KMS-11 (cell line): ENCODE measurements around the gene MOB3B.

Experiments
- H2AFZ ChIP-seq: fragments of 200-600 bp; sonication (generic); 2 replicates; pipeline ENCODE4 v1.6.1; 2016; ENCODE audit warnings: antibody characterized with exemption, mixed run types, low read depth
- H3K27ac ChIP-seq: fragments of 200-600 bp; sonication (generic); 2 replicates; pipeline ENCODE4 v1.6.1; 2016; ENCODE audit warnings: mild to moderate bottlenecking, mixed run types
- H3K27me3 ChIP-seq: fragments of 200-600 bp; sonication (generic); 2 replicates; pipeline ENCODE4 v1.6.1; 2017; ENCODE audit warnings: mild to moderate bottlenecking, low read depth, mixed run types, moderate library complexity; ENCODE audit not compliant: insufficient read depth
- H3K36me3 ChIP-seq: fragments of 200-600 bp; sonication (generic); 2 replicates; pipeline ENCODE4 v1.6.1; 2017; ENCODE audit warnings: mild to moderate bottlenecking, mixed run types; ENCODE audit not compliant: insufficient read depth
- H3K4me1 ChIP-seq: fragments of 200-600 bp; sonication (generic); 2 replicates; pipeline ENCODE4 v1.6.1; 2016; ENCODE audit warnings: mild to moderate bottlenecking, low read depth, mixed run types; ENCODE audit not compliant: poor library complexity, severe bottlenecking
- H3K4me2 ChIP-seq: fragments of 200-600 bp; sonication (generic); 2 replicates; pipeline ENCODE4 v1.7.0; 2016; ENCODE audit warnings: mild to moderate bottlenecking, mixed run types
- H3K4me3 ChIP-seq: fragments of 200-600 bp; sonication (generic); IDR thresholded peaks from 2 replicates; pipeline ENCODE4 v1.6.1; 2017; ENCODE audit warnings: low read depth, low read length, mixed read lengths; ENCODE audit not compliant: insufficient read depth
- H3K79me2 ChIP-seq: fragments of 200-600 bp; sonication (generic); 2 replicates; pipeline ENCODE4 v1.6.1; 2016; ENCODE audit warnings: low read depth, mixed run types; ENCODE audit not compliant: insufficient read depth
- H3K9ac ChIP-seq: fragments of 200-600 bp; sonication (generic); 2 replicates; pipeline ENCODE4 v1.6.1; 2016; ENCODE audit warnings: mild to moderate bottlenecking, mixed run types
- H4K20me1 ChIP-seq: fragments of 200-600 bp; sonication (generic); 2 replicates; pipeline ENCODE4 v1.6.1; 2016; ENCODE audit warnings: mild to moderate bottlenecking, mixed run types; ENCODE audit not compliant: insufficient read depth
- CTCF ChIP-seq: fragments of 200-600 bp; sonication (generic); conservative IDR thresholded peaks from 2 replicates; pipeline ENCODE4 v1.6.1; 2017; ENCODE audit warnings: low read depth, mild to moderate bottlenecking, antibody characterized with exemption, low read length, moderate library complexity, mixed read lengths

MOB3B gene

DNA sequence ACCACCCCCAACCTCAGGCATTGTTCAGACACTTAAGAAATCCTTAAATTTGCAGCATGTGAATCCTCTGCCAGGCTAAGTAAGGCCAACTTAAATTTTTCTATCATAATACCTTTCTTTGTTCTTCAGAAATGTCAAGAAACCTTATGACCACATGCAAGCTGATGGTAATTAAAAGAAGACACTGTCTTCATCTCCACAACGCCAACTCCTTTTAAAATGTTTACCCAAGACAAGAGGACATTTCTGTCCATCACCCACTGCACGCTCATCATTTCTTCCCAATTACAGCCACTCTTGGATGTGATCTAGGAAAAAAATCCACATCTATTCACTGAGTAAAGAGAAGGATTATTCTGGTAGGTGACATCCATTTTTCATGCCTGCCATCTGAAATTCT, 11.6 kb downstream of the MOB3B start:
- H3K4me3 ChIP-seq, result no peak overlapping the region
- no peaks in the 10 kb centered on the region for H4K20me1 ChIP-seq
- no peaks in the 10 kb centered on the region for H3K79me2 ChIP-seq
- no peaks in the 10 kb centered on the region for H3K27me3 ChIP-seq
- H3K36me3 ChIP-seq, result no peaks in the 10 kb centered on the region
- H3K4me1 ChIP-seq, result no peaks in the 10 kb centered on the region
- H2AFZ ChIP-seq, result no peak overlapping the region
- no peak overlapping the region for H3K9ac ChIP-seq
- H3K27ac ChIP-seq, result no peak overlapping the region
- H3K4me2 ChIP-seq, result no peak overlapping the region
- TF ChIP-seq CTCF, result no peak

DNA sequence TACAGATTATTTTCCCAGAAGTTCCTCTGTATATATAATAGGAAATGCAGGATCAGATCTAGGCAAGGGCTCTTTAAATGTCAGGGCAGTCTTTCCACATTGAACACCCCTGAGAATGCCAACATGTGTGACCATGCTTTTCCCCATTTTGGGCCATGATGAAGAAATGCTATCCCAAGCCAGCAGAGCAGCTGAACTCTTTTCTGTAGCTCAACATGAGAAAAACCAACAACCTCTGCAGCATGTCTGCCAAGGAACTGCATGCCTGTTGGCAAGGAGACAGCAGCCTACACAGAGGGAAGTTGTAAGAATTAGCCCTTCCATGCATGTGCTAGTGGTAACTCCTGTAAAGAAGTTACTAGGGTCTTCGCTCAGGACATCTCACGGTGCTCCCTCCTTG, 15.1 kb downstream of the MOB3B start:
- no peak for TF ChIP-seq CTCF
- no peak overlapping the region for H3K4me3 ChIP-seq
- no peak overlapping the region for H3K27ac ChIP-seq
- no peak overlapping the region for H3K9ac ChIP-seq
- H3K36me3 ChIP-seq, result no peaks in the 10 kb centered on the region
- H2AFZ ChIP-seq, result no peak overlapping the region
- H4K20me1 ChIP-seq, result no peaks in the 10 kb centered on the region
- H3K79me2 ChIP-seq, result no peaks in the 10 kb centered on the region
- no peaks in the 10 kb centered on the region for H3K4me1 ChIP-seq
- no peaks in the 10 kb centered on the region for H3K27me3 ChIP-seq
- H3K4me2 ChIP-seq, result no peak overlapping the region

DNA sequence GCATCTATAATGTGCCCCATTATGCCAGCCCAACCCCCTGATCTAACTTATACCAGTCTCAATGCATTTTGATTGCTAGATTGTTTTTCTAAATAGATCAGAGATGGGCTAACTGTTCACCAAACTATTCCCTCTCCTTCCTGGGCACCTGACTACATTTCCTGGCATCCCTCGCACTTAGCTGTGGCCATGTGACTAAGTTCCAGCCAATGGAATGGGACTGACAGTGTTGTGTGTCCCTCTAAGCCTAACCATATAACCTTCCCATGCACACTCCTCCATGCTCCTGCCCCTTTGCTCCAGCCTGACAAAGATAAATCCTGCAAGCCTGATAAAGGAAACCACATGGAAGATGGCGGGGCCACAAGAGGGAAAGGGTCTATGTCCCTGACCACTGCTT, 17.8 kb downstream of the MOB3B start:
- no peak for TF ChIP-seq CTCF
- Histone ChIP-seq H3K27me3 (no peaks in the 10 kb centered on the region), H3K79me2 (no peaks in the 10 kb centered on the region), H3K36me3 (no peaks in the 10 kb centered on the region), H3K4me3 (no peak overlapping the region), H4K20me1 (no peaks in the 10 kb centered on the region), H3K4me2 (no peak overlapping the region), H3K9ac (no peak overlapping the region), H3K27ac (no peak overlapping the region), H3K4me1 (no peaks in the 10 kb centered on the region), H2AFZ (no peak overlapping the region)

DNA sequence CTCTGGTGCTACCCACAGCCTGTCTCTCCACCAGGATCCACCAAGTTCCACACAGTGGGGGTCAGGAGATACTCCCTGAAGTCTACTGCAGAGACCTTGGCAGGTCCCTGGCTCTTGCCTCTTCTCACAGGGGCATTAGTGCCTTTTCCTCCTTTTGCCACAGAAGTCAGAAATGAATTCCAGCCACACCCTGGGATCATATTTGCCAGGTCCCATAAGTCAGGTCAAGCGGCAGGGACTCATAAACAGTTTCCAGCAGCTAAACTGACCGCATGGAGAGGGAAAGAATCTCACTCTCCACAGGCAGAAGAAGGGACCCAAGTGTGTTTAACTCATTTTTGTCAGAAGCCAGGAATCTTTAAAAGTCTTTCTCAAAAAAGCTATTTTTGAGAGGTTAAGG, 18.8 kb downstream of the MOB3B start:
- Histone ChIP-seq H4K20me1 (no peaks in the 10 kb centered on the region), H3K4me1 (no peaks in the 10 kb centered on the region), H3K27me3 (no peaks in the 10 kb centered on the region), H3K9ac (no peak overlapping the region), H3K4me2 (no peak overlapping the region), H3K4me3 (no peak overlapping the region), H3K36me3 (no peaks in the 10 kb centered on the region), H3K27ac (no peak overlapping the region), H2AFZ (no peak overlapping the region), H3K79me2 (no peaks in the 10 kb centered on the region)
- no peak for TF ChIP-seq CTCF

DNA sequence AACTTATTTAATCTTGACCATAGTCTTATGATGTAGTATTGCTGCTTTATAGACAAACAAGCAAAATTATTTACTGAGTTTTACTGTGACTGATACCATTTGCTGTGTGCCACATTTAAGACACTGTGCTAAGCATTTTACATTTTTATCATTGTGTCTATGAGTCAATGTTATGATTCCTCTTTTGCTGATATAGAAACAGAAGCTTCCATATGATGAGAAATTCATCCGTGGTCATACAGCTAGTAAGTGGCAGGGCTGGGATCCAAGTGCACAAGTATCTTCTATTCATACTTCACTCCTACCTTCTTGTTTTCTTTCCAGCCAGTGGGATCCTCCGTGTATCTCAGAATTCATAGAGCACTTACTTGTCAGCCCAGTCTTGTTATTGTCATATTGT, 22.6 kb downstream of the MOB3B start:
- Histone ChIP-seq H3K9ac (no peak overlapping the region), H3K27me3 (no peaks in the 10 kb centered on the region), H3K36me3 (no peaks in the 10 kb centered on the region), H2AFZ (no peak overlapping the region), H3K4me2 (no peak overlapping the region), H3K79me2 (no peaks in the 10 kb centered on the region), H3K27ac (no peak overlapping the region), H3K4me3 (no peak overlapping the region), H3K4me1 (no peaks in the 10 kb centered on the region), H4K20me1 (no peaks in the 10 kb centered on the region)
- TF ChIP-seq CTCF, result no peak
